HG03521 (cell line): ENCODE data around the gene THOC3.
A peak's percentile ranks its signal among the peaks of the same experiment; 100 is the strongest.
"Not testable (repeated sequence)": the region's sequence is repeated elsewhere in the genome, so short reads cannot be mapped to it uniquely, and the experiment has no call there.

Experiments used
- ATAC-seq: cut with Tn5 transposase; IDR thresholded peaks from one replicate; pipeline ENCODE4 v1.9.1; 2021; ENCODE audit warnings: mild to moderate bottlenecking, moderate library complexity; ENCODE audit not compliant: unreplicated experiment

Gene THOC3

GRCh38 chr5:175967471-175968372 lies at the start of gene THOC3:
TSS of gene THOC3 (minus strand) at chr5:175968315. CDS start at chr5:175968208, 107 bp downstream.
- ATAC-seq, result peak; percentile 96

DNA sequence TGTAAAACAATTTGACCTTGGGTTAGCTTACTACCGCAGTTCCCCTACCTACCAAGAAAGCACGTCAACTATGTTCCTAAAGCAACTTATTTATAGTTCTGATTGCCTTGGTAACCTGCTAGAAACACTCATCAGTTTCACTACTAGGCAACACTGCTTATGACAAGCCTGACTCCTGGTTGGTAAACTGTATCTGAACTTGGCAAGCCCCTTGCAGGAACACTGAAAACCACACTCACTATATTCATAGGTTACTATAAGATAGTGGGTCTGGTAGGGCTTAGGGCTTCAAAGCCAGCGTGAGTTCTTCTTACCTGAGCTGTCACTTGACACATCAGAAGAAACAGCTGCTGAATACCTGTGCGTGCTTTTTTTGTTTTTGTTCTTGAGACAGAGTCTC lies 49.2 kb upstream of the THOC3 start:
- ATAC-seq, result not testable (repeated sequence)

- not testable (repeated sequence) for ATAC-seq
These were observed 46.2 kb upstream of the THOC3 start for GRCh38 chr5:176014360-176014759.

DNA sequence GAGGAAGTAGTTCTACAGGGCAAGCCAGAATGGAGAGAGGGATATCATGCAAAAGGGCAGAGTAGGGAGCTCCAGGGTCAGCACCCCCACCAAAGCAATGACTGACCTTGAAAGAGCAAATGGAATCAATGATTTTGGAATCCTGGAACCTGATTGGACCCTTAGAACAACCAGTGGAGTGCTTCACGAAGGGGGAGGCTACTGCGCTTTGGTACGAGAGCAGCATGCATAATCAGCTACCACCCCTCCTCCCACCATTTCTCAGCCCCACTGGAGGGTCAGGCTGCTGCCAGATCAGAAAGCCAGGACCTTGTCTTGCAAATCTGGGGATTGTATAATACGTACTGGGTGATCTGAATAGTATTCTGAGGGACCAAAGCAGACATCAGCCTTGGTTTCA lies 43.0 kb upstream of the THOC3 start:
- not testable (repeated sequence) for ATAC-seq

DNA sequence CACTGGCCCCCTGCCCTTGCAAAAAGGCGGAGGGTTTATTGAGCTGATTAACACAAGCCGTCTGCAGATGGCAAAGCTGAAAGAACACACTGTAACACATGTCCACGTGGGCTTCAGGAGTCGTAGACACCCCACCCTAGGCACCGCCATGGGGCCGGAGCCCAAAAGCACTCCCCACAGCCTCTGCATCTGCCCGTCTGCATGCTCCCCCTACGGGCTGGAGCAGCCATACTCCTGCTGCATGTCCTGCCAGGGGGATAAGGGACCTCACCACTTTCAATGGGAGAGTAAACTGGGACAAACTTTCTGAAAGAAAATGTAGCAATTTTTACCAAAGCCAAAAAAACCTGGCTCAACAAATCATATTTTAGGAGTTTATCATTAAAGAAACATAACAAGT lies 42.1 kb upstream of the THOC3 start:
- ATAC-seq, result not testable (repeated sequence)

DNA sequence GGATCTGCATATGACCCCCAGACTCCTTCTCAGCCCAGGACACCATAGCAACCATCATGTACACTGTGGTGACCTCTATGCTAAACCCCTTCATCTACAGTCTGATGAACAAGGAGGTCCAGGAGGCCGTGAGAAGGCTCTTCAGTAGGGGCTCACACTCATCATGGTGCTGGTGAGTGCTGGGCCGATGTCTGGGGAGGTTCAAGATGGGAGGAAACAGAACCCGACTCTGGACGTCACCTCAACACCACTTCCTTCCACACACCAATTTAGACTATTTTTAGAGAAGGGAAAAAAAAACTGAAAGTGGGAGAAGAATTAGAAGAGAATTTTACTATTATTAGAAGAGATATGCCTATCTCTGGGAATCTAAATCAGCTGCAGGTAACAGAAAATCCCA lies 39.1 kb upstream of the THOC3 start:
- not testable (repeated sequence) for ATAC-seq

DNA sequence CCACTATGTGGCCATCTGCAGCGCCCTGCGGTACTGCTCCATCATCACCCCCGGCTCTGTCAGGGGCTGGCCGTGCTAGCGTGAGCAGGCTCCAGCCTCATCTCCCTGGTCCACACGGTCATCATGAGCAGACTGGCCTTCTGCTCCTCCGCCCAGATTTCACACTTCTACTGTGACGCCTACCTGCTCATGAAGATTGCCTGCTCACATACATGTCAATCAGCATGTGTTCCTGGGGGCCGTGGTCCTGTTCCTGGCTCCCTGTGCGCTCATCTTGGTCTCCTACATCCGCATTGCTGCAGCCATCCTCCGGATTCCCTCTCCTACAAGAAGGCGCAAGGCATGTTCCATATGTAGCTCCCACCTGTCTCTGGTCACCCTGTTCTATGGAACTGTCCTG lies 38.7 kb upstream of the THOC3 start:
- ATAC-seq, result not testable (repeated sequence)

DNA sequence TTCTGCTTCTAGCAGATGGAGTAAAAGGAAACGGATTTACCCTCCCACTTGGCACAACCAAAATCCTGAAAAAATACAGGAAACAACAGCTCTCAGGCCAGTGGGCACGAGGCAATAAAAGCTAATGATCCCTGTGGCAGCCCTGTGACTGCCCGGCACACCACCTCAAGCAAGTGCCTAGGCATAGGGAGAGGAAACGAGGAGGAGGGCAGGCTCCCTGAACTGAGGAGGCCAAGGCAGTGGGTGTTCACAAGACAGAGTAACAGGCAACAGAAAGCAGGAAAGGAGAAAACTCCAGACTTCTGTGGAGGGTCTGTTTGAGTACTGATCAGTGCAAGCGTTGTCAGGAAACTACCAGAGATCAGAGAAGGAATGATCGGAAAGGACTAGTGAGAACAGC lies 29.9 kb upstream of the THOC3 start:
- not testable (repeated sequence) for ATAC-seq

GRCh38 chr5:175997495-175997894 lies 29.4 kb upstream of the THOC3 start:
- not testable (repeated sequence) for ATAC-seq

GRCh38 chr5:175996791-175997190 lies 28.7 kb upstream of the THOC3 start:
- ATAC-seq, result not testable (repeated sequence)

- not testable (repeated sequence) for ATAC-seq
These were observed 27.4 kb upstream of the THOC3 start for GRCh38 chr5:175995506-175995905.

DNA sequence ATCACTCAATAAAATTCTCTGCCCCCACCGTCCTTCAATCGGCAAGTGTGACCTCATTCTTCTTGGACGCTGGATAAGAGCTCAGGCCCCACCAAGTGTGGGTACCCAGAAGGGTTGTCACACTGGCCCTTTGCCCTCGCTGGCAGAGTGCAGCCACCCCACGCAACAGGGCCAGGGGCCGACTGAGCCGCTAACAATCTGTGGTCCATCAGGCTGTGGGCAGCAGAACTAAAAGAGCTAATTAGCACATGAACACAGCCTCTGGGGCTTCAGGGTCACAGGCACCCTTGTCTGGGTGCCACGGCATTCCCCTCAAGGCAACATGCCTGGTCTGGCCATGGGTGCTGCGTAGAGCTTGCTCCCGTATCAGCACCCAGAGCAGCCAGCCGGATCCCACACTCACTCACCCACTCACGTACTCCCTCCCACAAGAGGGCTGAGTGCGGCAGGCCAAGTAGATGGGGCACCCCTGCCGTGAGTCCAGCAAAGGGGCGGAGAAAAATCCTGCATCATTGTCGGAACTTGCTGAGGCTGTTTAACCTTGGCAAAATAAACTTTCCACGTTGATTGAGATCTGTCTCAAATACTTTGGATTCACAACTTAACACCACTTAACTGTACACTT lies 11.4 kb upstream of the THOC3 start:
- not testable (repeated sequence) for ATAC-seq

DNA sequence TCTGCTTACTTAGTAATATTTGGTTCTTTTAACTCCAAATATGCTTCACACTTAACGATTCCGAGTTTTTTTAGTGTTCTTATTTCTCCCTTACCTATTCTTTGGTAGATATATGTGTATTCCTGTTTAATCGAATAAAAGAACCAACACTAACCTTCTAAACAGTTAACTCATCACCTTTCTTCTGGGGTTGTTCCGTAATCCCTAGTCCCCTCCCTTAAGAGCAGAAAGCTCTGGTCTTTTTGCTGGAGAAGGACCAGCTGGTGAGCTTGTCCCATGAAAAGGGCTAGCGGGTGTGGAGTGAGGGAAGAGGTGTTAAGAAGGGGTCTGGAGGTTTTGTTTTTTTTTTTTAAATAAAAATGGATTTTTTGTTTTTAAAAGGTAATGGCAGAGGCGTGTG lies 266 bp upstream of the THOC3 start:
- ATAC-seq, result peak; percentile 30

DNA sequence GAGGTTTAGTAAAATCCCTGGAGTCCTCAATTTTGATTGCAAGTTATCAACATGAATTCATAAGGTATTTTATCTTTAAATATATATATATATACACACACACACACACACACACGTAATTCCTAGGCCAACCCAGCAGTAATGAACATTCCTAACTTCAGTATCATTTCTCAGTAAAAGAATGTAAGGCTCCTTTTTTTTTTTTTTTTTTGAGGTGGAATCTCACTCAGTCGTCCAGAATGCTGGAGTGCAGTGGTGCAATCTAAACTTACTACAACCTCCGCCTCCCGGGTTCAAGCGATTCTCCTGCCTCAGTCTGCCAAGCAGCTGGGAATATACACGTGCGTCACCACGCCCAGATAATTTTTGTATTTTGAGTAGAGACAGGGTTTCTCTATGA lies 5.8 kb downstream of the THOC3 start:
- not testable (repeated sequence) for ATAC-seq

GRCh38 chr5:175960228-175960627 lies 7.9 kb downstream of the THOC3 start:
- not testable (repeated sequence) for ATAC-seq

- not testable (repeated sequence) for ATAC-seq
These were observed 9.6 kb downstream of the THOC3 start for GRCh38 chr5:175958515-175958914.

DNA sequence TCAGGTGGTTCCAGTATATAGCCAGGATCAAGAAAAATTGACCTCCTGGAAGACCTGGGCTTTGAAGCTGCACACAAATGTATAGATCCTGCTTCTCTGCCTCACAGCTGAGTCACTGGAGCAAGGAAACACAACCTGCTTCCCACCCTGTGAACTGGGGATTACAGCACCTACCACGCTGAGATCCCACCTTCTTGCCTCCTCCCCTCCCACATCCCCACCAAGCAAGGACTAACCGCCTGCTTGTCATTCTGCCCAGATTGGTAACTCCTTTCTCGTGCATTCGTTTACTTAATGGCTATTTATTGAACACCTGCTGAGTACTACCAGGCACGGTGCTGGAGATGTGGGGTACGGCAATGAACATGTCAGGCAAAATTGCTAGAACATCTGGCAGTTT lies 14.0 kb downstream of the THOC3 start:
- ATAC-seq, result not testable (repeated sequence)

GRCh38 chr5:175952810-175953209 lies 15.3 kb downstream of the THOC3 start:
- not testable (repeated sequence) for ATAC-seq

GRCh38 chr5:175951339-175951969 lies 16.7 kb downstream of the THOC3 start:
- peak; percentile 49 for ATAC-seq

DNA sequence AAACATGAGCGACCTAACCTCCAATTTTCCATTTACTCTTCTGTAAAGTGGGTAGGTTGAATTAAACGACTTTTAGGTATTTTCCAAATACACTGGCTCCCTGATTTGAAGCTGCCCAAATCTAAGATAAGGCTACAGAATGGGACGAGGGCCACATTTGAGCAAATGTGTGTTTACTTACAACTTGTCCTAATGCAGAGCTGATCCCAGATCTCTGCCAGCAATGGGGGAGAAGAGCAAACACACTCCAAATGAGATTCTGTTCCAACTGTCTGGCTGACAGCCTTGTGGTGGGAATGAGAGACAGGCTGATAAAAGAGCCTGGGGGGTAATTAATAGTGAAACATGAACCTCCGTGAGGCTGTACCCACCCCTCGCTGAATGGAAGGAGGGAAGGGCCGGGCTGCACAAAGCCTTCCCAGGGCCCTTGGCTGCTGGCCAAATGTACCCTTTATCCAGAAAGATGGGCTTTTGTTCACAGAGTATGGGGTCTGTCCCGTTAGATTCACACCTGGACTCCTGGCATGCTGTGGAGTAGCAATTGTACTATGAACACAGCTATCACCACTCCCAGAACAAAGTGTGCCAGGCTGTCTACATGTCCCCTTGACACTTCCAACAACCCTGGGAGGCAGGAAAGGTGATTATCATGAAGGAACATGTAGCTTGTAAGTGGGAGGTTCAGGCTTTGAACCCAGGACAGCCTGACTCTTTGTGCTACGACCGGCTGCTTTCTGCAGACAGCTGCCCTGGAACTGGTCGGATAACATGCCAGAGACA lies 19.6 kb downstream of the THOC3 start:
- ATAC-seq, result not testable (repeated sequence)

GRCh38 chr5:175943253-175943652 lies 24.9 kb downstream of the THOC3 start:
- ATAC-seq, result not testable (repeated sequence)
